ENCODE data around the gene OR51A4. TPM values are rescaled to one million over a fixed set of nuclear protein-coding genes. Genes with fewer than 3 reads are reported as not detected.

OR51A4 gene
- total and polyA plus RNA-seq, 9 of the 15 experiments (the other 6 are each of a cell fraction or from before 2014, with no cell fraction given): not detected

GRCh38 chr11:4975436-4975835 lies 28.0 kb upstream of the OR51A4 start:
- Histone ChIP-seq H3K4me1 (replicated peaks in 1 of 2; ENCODE audit: control insufficient read depth in 2 of 2, insufficient read depth in 2 of 2, low read length in 2 of 2) (no peaks in the 10 kb centered on the region), H3K36me3 (ENCODE audit: control insufficient read depth, insufficient read depth, low read length) (no peaks in the 10 kb centered on the region), H3K79me2 (ENCODE audit: control insufficient read depth, insufficient read depth, low read length) (no peaks in the 10 kb centered on the region), H3K4me3 (no peak overlapping the region), H3K4me2 (ENCODE audit: insufficient read depth, low read length) (no peak overlapping the region), H3K9ac (ENCODE audit: insufficient read depth in 1 of 2, low read depth in 2 of 2, low read length in 2 of 2) (no peak overlapping the region), H3K27ac (ENCODE audit: extremely low read depth, low read depth, low read length) (no peak overlapping the region), H4K20me1 (replicated peaks; ENCODE audit: control insufficient read depth, insufficient read depth, low read length) (no peaks in the 10 kb centered on the region), H3K27me3 (ENCODE audit: control insufficient read depth in 2 of 2, insufficient read depth in 2 of 2, low read length in 2 of 2) (peaks cover 0 to 4% of the 10 kb centered on the region in 2 experiments; a peak in 1 of 5 replicates), H3K9me3 (replicated peaks; ENCODE audit: control insufficient read depth, insufficient read depth, low read depth, low read length) (no peaks in the 10 kb centered on the region), H2AFZ (ENCODE audit: low read depth, low read length) (no peak overlapping the region), H3K9me1 (ENCODE audit: control insufficient read depth, insufficient read depth, low read length) (no peaks in the 10 kb centered on the region)
- DNase-seq (ENCODE audit: extremely low read depth in 1 of 4, low spot score in 3 of 4) (no peak), ATAC-seq (no peak), FAIRE-seq (no peak)
- intact Hi-C loops (cut with micrococcal nuclease): no loop called here
- no TSS peak for BruUV-seq (replicated peaks)
- TF ChIP-seq POLR2AphosphoS5 (IDR thresholded peaks at IDR 0.05; ENCODE audit: control insufficient read depth, insufficient read depth, low read depth, low read length) (no peak), ZNF644 (tag; IDR thresholded peaks at IDR 0.05; ENCODE audit: low read depth) (no peak)
- in situ Hi-C loops (cut with MboI): no loop called here
- POLR2A ChIA-PET: interaction anchor here (0.8 kb wide), 1 partner anchor 11 kb away, joined by 3 read pairs; no protein-coding TSS in a partner anchor
- CTCF ChIA-PET (ENCODE audit: low intra/inter-chr PET ratio): no interaction called here
- WGBS (ENCODE audit: insufficient coverage, low coverage, missing lambda C conversion rate): 3% methylated on average over 5 of the region's 5 CpGs

- TF ChIP-seq POLR2A (conservative IDR thresholded peaks at IDR 0.05): no peak
- no peak for TF ChIP-seq BHLHE40 (IDR thresholded peaks at IDR 0.05; ENCODE audit: low read length)
- no peak for TF ChIP-seq MECOM (CRISPR knock-in tag; IDR thresholded peaks at IDR 0.05)
- TF ChIP-seq ZNF583 (CRISPR knock-in tag; IDR thresholded peaks at IDR 0.05): no peak
- TF ChIP-seq GATAD2B (IDR thresholded peaks at IDR 0.05; ENCODE audit: borderline replicate concordance): no peak
- no peak for TF ChIP-seq POLR2AphosphoS5 (IDR thresholded peaks at IDR 0.05; ENCODE audit: control insufficient read depth, insufficient read depth, low read depth, low read length)
- TF ChIP-seq NR4A1 (CRISPR knock-in tag; IDR thresholded peaks at IDR 0.05): no peak
- no peak for TF ChIP-seq NR4A1 (tag; IDR thresholded peaks at IDR 0.05)
- TF ChIP-seq MAFK (IDR thresholded peaks at IDR 0.05; ENCODE audit: low read length): no peak
- no peak for TF ChIP-seq PRMT5 (CRISPR knock-in tag; IDR thresholded peaks at IDR 0.05)
- no peak for TF ChIP-seq NFE2 (IDR thresholded peaks at IDR 0.05; ENCODE audit: low read depth)
- no peak for TF ChIP-seq JUND (IDR thresholded peaks at IDR 0.05; ENCODE audit: borderline replicate concordance, low read depth, low read length)
- no peak for TF ChIP-seq JUND (tag; IDR thresholded peaks at IDR 0.05; ENCODE audit: borderline replicate concordance, low read depth, low read length)
- no peak for TF ChIP-seq ZNF282 (CRISPR knock-in tag; IDR thresholded peaks at IDR 0.05)
- TF ChIP-seq MXI1 (IDR thresholded peaks at IDR 0.05; ENCODE audit: low read depth, low read length): no peak
- no peak for TF ChIP-seq ZNF184 (CRISPR knock-in tag; IDR thresholded peaks at IDR 0.05)
- TF ChIP-seq ZNF324 (CRISPR knock-in tag; IDR thresholded peaks at IDR 0.05): no peak
Measured at GRCh38 chr11:4962816-4963215, 15.4 kb upstream of the OR51A4 start.

More at GRCh38 chr11:4962816-4963215, 15.4 kb upstream of the OR51A4 start:
- Histone ChIP-seq H3K27me3 (ENCODE audit: control insufficient read depth in 2 of 2, insufficient read depth in 2 of 2, low read length in 2 of 2) (no peaks in the 10 kb centered on the region; a peak in 1 of 5 replicates), H2AFZ (ENCODE audit: low read depth, low read length) (no peak overlapping the region), H3K79me2 (ENCODE audit: control insufficient read depth, insufficient read depth, low read length) (no peaks in the 10 kb centered on the region), H3K9me3 (replicated peaks; ENCODE audit: control insufficient read depth, insufficient read depth, low read depth, low read length) (no peaks in the 10 kb centered on the region), H4K20me1 (replicated peaks; ENCODE audit: control insufficient read depth, insufficient read depth, low read length) (no peaks in the 10 kb centered on the region), H3K9me1 (ENCODE audit: control insufficient read depth, insufficient read depth, low read length) (no peaks in the 10 kb centered on the region), H3K4me3 (no peak overlapping the region), H3K27ac (ENCODE audit: extremely low read depth, low read depth, low read length) (no peak overlapping the region), H3K36me3 (ENCODE audit: control insufficient read depth, insufficient read depth, low read length) (no peaks in the 10 kb centered on the region), H3K4me2 (ENCODE audit: insufficient read depth, low read length) (no peak overlapping the region), H3K4me1 (replicated peaks in 1 of 2; ENCODE audit: control insufficient read depth in 2 of 2, insufficient read depth in 2 of 2, low read length in 2 of 2) (no peaks in the 10 kb centered on the region), H3K9ac (ENCODE audit: insufficient read depth in 1 of 2, low read depth in 2 of 2, low read length in 2 of 2) (no peak overlapping the region)
- ATAC-seq (no peak), FAIRE-seq (no peak), DNase-seq (ENCODE audit: extremely low read depth in 1 of 4, low spot score in 3 of 4) (no peak)
- intact Hi-C loops (cut with micrococcal nuclease) (no loop called here), in situ Hi-C loops (cut with MboI) (no loop called here)
- 0% methylated on average over 1 of the region's 1 CpG for WGBS (ENCODE audit: insufficient coverage, low coverage, missing lambda C conversion rate)
- no TSS peak for BruUV-seq (replicated peaks)
- ChIA-PET CTCF (ENCODE audit: low intra/inter-chr PET ratio) (no interaction called here), POLR2A (no interaction called here)

Measured in K562 (cell line).